Suprapubic skin (tissue), 4 donors: ENCODE measurements around the gene SNTA1.

Experiments
- POLR2A ChIP-seq, 2 donors: fragments of 450-650 bp; IDR thresholded peaks; one replicate each; pipeline ENCODE4 v1.6.1; 2017; ENCODE audit warnings: antibody characterized with exemption in 2 of 2, mild to moderate bottlenecking in 2 of 2, moderate library complexity in 2 of 2
- POLR2AphosphoS5 ChIP-seq, 3 donors: sonication (generic); formaldehyde crosslinking; IDR thresholded peaks; one replicate each; pipeline ENCODE4 v1.6.1; 2017; ENCODE audit warnings: antibody characterized with exemption in 3 of 3
- TF ChIP-seq, protein P1 (sequence below), 2 donors: fragments of 200-600 bp in 1 of 2; fragments of 450-650 bp in 1 of 2; sonication (generic) in 1 of 2; IDR thresholded peaks; one replicate each; pipeline ENCODE4 v1.5.1; 2016 to 2019; ENCODE audit warnings: antibody characterized with exemption in 2 of 2, mild to moderate bottlenecking in 1 of 2, moderate library complexity in 1 of 2

DNA sequence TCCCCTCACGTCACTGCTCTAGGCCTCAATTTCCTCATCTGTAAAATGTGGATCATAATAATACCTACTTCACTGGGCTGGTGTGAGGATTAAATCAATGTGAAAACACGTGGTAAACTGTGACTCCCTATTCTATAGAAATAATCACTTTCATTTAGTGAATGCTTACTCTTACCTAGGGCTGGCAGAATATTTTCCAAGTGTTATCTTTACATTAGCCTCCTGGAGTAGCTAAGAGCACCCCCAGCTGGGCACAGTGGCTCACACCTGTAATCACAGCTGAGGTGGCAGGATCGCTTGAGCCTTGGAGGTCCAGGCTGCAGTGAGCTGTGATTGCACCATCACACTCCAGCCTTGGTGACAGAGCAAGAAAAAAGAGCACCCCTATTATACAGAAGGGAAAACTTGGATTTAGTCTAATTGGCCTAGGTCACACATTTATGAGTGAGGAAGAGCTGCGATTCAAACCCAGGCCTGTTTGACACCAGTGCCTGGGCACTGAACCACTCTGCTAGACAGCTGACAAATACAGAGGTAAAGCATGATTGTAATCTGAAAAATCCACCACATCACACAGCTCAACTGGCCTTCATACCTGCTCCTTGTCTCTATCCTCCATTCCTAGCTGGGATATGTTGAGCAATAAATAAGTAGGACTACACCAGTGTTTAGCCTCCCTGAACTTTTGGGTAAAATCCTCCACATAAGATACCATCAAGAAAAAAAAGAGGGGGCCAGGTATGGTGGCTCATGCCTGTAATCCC lies 1.4 kb upstream of the SNTA1 start:
- TF ChIP-seq, protein P1, sequence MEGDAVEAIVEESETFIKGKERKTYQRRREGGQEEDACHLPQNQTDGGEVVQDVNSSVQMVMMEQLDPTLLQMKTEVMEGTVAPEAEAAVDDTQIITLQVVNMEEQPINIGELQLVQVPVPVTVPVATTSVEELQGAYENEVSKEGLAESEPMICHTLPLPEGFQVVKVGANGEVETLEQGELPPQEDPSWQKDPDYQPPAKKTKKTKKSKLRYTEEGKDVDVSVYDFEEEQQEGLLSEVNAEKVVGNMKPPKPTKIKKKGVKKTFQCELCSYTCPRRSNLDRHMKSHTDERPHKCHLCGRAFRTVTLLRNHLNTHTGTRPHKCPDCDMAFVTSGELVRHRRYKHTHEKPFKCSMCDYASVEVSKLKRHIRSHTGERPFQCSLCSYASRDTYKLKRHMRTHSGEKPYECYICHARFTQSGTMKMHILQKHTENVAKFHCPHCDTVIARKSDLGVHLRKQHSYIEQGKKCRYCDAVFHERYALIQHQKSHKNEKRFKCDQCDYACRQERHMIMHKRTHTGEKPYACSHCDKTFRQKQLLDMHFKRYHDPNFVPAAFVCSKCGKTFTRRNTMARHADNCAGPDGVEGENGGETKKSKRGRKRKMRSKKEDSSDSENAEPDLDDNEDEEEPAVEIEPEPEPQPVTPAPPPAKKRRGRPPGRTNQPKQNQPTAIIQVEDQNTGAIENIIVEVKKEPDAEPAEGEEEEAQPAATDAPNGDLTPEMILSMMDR (IDR thresholded peaks at IDR 0.05) = no peak
- no peak for TF ChIP-seq POLR2A (IDR thresholded peaks at IDR 0.05)
- no peak for TF ChIP-seq POLR2AphosphoS5 (IDR thresholded peaks at IDR 0.05)
